ENCODE results near the gene ZCCHC17.

DNA sequence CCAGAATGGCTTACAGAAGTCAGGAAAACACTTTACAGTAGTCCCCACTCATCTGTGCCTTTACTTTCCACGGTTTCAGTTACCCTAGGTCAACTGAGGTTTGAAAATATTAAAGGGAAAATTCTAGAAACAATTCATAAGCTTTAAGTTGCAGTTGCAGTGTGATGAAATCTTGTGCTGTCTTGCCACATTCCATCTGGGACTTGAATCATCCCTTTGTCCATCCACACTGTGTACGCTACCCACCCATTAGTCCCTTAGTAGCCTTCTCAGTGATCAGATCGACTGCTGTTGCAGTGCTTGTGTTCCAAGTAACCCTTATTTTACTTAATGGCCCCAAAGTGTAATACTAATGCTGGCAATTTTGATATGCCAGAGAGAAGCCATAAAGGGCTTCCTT lies 30.5 kb downstream of the ZCCHC17 start:
- TF ChIP-seq, protein P1, sequence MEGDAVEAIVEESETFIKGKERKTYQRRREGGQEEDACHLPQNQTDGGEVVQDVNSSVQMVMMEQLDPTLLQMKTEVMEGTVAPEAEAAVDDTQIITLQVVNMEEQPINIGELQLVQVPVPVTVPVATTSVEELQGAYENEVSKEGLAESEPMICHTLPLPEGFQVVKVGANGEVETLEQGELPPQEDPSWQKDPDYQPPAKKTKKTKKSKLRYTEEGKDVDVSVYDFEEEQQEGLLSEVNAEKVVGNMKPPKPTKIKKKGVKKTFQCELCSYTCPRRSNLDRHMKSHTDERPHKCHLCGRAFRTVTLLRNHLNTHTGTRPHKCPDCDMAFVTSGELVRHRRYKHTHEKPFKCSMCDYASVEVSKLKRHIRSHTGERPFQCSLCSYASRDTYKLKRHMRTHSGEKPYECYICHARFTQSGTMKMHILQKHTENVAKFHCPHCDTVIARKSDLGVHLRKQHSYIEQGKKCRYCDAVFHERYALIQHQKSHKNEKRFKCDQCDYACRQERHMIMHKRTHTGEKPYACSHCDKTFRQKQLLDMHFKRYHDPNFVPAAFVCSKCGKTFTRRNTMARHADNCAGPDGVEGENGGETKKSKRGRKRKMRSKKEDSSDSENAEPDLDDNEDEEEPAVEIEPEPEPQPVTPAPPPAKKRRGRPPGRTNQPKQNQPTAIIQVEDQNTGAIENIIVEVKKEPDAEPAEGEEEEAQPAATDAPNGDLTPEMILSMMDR (IDR thresholded peaks at IDR 0.05), result no peak
- TF ChIP-seq, protein P2, sequence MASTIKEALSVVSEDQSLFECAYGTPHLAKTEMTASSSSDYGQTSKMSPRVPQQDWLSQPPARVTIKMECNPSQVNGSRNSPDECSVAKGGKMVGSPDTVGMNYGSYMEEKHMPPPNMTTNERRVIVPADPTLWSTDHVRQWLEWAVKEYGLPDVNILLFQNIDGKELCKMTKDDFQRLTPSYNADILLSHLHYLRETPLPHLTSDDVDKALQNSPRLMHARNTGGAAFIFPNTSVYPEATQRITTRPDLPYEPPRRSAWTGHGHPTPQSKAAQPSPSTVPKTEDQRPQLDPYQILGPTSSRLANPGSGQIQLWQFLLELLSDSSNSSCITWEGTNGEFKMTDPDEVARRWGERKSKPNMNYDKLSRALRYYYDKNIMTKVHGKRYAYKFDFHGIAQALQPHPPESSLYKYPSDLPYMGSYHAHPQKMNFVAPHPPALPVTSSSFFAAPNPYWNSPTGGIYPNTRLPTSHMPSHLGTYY (CRISPR knock-in tag; IDR thresholded peaks at IDR 0.05), result no peak

Data from WTC11 (cell line).